NCI-H2081 treated with DMSO at 0.1 percent for 48 hours (cell line): ENCODE results near the gene KLHDC10.
"Not testable (repeated sequence)": the region's sequence is repeated elsewhere in the genome, so short reads cannot be mapped to it uniquely, and the experiment has no call there.

Source experiments
- DNase-seq: peaks from one replicate; lab custom pipeline; 2025; lab: John Stamatoyannopoulos, UW

KLHDC10 gene, protein sequence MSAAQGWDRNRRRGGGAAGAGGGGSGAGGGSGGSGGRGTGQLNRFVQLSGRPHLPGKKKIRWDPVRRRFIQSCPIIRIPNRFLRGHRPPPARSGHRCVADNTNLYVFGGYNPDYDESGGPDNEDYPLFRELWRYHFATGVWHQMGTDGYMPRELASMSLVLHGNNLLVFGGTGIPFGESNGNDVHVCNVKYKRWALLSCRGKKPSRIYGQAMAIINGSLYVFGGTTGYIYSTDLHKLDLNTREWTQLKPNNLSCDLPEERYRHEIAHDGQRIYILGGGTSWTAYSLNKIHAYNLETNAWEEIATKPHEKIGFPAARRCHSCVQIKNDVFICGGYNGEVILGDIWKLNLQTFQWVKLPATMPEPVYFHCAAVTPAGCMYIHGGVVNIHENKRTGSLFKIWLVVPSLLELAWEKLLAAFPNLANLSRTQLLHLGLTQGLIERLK

DNA sequence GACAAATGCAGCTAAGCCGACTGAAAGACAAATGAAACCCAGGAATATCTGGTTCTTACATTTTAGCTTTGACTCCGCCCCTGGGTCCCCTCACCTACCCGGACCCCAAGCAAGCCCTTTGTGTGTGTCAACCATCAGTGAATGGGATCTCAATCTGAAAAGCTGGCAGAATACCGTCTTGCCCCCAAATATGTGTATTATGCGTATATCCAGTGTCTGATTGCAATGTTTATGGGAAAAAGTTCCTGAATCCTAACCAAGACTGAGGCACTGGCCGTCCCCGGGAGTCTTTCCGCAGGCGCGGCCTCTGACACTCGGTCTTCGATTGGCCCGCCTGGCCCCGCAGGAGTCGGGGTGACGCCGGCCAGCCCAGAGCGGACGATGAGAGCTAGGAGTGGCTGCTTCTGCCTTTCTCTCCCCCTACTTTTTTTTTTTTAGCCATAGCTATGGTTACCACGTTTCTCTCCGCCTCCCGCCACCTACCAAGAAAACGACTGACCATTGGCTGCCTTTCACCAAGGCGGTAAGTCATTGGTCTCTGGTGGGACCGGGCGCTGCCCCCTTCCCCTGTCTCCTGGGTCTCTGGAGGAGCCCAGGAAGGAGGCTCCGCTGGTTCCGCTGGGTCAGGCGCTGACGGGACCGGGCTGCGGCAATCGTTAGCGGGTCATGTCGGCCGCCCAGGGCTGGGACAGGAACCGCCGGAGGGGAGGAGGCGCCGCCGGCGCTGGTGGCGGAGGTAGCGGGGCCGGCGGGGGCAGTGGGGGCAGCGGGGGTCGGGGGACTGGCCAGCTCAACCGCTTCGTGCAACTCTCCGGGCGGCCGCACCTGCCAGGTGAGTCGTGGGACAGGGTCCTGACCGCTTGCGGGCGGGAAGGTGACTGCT is at the start of gene KLHDC10:
TSS of gene KLHDC10 (plus strand) at position 557 of the 883 bp plus-strand sequence. CDS start at position 667, 110 bp downstream.
- peak; percentile 99 for DNase-seq

DNA sequence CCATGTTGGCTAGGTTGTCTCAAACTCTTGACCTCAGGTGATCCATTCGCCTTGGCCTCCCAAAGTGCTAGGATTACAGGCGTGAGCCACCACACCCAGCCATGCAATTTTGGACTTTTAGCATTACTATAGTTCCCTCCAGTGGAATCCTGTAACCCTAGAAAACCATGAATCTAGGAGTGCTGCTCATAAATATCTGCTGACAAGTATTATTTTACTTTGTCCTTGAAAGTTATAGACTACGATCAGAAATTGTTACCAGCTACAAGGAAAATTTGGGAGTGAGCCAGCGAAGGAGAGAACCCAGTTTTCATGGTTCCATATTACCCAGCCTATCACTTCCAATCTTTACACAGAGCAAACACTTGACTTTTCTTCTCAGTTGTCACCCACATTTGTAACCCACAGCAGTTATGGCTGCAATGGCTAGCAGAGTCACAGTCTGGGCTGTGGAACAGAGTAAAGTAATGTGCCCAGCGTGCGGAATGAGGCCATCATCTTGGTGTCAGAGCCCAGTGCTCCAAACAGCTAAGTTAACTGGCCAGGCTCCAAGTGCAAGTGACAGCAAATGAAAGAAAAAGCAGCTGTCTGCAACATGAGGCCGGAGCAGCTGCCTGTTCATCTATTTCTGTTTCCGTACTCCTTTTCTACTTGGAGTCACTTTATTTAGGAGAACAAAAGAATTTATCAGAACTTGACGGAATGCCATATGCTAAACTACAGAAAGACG is 49.1 kb upstream of the KLHDC10 start:
- DNase-seq, result no peak

DNA sequence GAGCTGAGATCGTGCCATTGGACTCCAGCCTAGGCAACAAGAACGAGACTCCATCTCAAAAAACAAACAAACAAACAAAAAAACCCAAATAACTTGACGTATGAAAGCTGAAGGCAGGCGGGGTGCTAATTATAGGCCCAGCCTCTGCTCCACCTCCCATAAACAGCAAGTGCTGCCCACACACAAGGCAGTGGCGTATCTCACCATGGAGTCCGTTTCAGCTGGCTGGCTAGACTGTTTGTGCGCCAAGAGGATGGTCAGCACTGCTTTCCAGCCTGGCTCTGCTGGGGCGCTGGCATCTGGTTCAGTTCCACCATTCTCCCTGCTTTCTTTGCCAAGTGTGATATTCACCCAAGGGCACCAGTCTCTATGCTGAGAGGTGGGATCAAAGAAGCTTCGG is 48.2 kb upstream of the KLHDC10 start:
- DNase-seq, result no peak

DNA sequence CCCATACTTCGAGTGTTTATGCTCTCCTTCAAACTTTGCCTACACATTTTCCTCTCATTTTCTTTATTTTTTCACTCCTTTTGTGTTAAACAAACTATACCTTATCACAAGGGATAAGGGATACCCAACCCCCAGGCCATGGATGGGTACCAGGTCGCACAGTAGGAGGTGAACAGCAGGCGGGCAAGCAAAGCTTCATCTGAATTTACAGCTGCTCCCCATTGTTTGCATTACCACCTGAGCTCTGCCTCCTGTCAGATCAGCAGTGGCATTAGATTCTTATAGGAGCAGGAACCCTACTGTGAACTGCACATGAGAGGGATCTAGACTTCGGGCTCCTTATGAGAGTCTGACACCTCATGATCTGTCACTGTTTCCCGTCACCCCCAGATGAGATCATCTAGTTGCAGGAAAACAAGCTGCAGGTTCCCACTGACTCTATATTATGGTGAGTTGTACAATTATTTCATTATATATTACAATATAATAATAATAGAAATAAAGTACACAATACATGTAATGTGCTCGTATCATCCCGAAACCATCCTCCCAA is 47.6 kb upstream of the KLHDC10 start:
- DNase-seq, result no peak

DNA sequence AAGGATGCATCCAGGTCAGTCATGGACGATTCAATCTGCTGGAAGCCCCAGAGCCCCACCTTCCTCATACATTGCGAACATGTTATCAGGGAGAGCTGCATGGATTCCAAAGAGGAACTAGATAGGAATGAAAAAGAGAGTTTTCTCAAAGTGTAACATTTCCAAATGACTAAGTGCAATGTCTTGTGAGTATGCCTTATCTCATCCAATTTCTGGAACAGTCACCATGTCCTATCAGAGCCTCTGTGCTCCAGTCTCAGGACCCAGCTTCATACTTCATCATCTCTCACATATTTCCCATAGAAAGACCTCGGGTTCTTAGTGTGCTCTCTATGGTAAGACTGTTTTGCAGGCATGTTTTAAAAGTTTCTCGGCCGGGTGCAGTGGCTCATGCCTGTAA is 45.9 kb upstream of the KLHDC10 start:
- DNase-seq, result no peak

DNA sequence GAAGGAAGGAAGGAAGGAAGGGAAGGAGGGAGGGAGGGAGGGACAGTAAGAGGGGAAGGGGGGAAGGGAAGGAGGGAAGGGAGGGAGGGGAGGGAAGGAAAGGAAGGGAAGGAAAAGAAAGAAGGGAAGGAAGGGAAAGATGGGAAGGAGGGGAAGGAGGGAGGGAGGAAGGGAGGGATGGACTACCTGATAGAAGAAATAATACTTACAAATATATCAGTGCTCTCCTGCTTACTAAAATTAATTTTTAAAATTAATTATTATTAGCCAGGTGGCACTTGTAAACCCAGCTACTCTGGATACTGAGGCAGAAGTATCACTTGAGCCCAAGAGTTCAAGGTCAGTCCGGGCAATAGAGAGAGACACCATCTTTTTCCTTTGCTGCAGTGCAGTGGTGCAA is 37.6 kb upstream of the KLHDC10 start:
- DNase-seq, result no peak

DNA sequence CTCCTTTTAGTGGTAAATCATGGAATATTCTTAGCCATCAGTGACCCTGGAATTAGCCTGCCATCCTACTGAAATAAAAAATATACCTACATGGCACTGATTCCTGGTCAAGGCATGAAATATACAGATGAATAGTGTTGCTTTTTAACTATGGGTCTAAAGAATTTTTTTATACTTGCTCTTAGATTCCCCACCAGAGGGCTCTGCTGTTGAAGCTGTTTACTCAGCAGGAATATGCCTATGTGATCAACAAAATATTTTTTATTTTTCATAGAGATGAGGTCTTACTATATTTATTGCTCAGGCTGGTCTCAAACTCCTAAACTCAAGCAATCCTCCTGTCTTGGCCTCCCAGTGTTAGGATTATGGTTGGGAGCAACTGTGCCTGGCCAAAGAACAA is 32.6 kb upstream of the KLHDC10 start:
- no peak for DNase-seq

DNA sequence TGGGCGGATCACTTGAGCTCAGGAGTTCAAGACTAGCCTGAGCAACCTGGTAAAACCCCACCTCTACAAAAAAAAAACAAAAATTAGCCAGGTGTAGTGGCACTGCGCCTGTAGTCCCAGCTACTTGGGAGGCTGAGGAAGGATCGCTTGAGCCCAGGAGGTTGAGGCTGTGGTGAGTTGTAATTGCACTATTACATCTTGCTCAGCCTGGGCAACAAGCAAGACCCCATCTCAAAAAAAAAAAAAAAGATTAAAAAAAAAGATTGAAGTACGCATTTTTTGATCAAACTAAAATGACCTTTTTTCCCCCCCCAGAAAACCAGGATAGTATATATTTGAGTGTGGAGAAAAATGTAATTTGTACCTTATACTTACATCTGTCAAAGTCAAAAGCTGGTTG is 29.8 kb upstream of the KLHDC10 start:
- no peak for DNase-seq

DNA sequence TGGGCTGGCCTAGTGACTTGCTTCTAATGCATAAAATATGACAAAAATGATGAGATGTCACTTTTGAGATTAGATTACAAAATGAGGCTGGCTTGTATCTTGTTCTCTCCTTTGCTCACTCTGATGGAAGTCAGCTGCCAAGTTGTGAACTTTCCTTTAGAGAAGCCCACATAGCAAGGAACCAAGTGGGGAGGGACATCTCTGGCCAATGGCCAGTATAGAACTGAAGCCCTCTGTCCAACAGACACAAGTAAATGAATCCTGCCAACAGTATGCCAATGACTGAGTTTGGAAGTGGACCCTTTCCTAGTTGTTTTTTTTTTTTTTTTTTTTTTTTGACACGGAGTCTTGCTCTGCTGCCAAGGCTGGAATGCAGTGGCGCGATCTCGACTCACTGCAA is 22.5 kb upstream of the KLHDC10 start:
- no peak for DNase-seq

DNA sequence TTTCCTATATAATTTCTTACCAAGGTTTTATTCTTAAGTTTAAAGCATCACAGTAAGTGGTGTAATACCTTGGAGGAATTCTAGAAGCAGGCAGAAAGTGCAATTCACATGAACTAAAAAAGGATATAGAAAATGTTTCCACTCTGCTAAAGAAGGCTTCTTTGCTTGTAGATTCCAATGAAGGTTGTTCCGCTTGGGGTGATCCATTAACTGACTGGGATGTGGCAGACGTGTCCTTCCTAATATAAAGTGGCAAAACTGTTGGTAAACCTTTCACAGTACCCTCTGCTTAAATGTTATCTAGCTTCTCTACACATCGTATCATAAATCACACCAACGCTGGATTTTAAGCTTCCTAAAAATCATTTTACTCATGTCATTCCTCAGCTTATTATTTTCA is 21.4 kb upstream of the KLHDC10 start:
- no peak for DNase-seq

DNA sequence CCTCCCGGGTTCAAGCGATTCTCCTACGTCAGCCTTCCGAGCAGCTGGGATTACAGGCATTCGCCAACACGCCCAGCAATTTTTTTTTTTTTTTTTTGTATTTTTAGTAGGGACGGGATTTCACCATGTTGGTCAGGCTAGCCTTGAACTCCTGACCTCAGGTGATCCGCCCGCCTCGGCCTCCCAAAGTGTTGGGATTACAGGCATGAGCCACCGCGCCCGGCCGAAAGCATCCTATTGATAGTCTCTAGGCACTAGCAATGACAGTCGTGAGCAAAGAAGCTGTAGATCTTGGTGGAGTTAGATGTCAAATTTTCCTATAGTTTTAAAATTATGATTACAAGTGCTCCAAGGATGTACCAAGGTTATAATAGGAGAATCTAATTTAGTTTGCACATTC is 18.1 kb upstream of the KLHDC10 start:
- DNase-seq, result not testable (repeated sequence)

DNA sequence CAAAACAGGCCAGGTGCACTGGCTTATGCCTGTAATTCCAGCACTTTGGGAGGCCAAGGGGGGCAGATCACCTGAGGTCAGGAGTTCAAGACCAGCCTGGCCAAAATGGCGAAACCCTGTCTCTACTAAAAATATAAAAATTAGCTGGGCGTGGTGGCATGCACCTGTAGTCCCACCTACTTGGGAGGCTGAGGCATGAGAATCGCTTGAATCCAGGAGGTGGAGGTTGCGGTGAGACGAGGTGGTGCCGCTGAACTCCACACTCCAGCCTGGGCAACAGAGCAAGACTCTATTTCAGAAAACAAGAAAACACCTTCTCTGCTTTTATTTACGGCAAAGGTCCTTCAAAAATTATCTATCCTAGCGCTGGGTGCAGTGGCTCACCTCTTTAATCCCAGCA is 15.1 kb upstream of the KLHDC10 start:
- not testable (repeated sequence) for DNase-seq

DNA sequence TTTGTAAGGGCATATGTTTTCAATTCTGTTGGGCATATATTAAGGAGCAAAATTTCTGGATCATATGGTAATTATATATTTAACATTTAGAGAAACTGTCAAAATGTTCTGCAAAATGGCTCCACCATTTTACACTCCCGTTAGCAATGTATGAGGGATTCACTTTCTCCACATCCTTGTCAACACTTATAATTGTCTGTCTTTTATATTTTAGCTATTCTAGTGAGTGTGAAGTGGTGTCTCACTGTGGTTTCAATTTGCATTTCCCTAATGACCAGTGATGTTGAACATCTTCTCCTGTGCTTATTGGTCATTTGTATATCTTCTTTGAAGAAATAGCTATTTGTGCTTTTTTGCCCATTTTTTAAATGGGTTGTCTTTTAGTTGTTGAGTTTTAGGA is 8.1 kb upstream of the KLHDC10 start:
- DNase-seq, result no peak

DNA sequence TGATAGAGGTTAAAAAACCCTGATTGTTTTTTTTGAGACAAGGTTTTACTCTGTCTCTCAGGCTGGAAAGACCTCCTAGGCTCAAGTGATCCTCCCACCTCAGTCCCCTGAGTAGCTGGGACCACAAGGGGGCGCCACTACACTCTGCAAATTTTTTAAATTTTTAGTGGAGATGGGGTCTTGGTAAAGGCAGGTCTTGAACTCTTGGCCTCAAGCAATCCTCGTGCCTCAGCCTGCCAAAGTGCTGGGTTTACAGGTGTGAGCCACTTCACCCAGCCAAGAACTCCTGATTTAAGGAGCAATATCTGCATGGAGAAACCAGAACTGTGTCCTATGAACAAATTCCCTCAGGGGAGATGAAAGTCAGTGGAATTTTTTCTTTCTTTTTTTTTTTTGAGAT is 7.3 kb upstream of the KLHDC10 start:
- DNase-seq, result no peak

DNA sequence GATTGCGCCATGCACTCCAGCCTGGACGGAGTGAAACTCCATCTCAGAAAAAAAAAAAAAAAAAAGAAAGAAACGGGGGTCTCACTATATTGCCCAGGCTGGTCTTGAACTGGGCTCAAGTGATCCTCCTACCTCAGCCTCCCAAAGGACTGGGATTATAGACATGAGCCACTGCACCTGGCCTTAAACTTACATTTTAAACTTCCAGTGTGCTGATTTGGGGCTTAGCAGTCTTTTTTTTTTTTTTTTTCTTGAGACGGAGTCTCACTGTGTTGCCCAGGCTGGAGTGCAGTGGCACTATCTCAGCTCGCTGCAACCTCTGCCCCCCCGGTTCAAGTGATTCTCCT is 5.8 kb upstream of the KLHDC10 start:
- not testable (repeated sequence) for DNase-seq

DNA sequence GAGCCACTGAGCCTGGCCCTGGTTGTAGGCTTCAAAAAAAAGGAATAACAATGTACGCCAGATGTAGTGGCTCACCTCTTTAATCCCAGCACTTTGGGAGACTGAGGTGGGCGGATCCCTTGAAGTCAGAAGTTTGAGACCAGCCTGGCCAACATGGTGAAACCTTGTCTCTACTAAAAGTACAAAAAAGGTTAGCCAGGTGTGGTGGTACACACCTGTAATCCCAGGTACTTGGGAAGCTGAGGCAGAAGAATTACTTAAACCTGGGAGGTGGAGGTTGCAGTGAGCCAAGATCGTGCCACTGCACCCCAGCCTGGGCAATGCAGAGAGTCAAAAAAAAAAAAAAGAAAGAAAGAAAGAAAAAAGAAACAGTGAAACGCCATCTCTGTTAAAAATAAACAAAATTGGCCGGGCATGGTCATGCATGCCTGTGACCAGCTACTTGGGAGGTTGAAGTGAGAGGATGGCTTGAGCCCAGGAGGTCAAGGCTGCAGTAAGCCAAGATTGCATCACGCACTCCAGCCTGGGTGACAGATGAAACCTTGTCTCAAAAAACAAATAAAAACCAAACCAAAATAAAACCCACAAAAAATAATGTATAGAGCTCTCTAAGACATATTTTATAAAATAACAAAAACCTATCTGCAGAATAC is 4.7 kb upstream of the KLHDC10 start:
- no peak for DNase-seq

DNA sequence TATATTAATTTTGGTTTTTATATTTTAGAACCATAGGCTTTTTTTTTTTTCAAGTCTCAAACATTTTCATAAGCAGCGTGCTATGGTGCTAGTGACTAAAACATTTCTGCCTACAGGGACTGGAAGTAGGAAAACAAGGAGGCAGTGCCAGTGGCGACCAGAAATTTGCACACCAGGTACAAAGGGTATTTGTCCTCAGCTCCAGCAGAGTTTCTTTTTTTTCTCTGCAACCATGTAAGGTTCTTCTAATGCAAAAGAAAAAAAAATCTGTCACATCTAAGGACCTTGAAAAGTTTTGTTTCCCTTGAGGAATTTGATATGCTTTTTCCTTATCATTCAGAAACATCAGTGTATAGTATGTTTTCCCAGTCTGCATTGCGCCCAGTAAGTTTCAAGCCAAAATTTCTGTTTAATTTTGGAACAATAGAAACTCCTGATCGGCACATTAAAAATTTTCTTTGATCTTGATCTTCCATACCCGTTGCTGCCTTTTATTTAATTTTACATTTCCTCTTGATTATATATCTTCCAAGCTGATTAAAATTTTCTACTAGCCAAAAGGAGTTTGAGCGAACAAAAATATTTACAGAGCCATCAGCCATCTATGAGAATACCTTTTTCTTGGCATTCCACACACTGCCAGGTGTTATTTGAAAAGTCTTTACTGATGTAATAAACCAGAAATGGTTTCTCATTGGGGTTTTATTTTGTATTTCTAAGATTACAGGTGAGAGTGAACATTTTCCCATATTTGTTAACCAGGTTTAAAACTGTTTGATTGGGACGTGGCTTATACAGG is 956 bp upstream of the KLHDC10 start:
- no peak for DNase-seq

DNA sequence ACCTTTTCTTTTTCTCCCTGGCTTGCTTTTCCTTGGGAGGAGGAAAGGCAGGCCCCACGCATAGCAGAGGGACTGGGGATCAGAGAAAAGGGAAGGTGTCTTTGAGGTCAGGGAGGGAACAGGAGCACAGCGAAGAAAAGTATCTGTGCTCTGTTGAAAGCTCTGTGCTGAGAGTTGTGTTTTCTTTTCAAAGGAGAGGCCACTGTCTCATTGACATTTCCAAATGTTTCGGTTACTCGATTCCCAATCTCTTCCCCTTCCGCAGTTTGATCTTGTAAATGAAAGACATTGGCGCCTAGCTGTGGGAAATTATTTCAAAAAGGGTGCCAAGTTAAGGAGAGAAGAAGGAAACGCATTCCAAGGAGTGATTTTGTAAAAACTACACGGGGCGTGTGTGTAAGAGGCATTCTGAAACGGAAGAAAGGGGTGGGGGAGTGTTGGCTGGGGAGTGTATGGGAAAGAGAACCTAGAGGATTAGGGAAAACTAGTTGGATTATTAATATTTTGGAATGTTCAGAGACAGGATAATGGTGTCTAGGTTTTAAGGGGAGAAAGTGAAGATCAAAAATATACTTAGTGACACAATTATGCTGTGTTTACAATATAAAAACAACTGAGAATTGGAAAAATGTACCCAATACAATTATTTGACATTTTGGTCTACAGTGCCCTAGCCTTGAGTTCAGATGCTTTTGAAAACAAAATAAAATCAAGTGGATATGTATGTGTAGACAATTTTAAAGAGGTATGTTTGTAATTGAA is 708 bp downstream of the KLHDC10 start:
- no peak for DNase-seq

DNA sequence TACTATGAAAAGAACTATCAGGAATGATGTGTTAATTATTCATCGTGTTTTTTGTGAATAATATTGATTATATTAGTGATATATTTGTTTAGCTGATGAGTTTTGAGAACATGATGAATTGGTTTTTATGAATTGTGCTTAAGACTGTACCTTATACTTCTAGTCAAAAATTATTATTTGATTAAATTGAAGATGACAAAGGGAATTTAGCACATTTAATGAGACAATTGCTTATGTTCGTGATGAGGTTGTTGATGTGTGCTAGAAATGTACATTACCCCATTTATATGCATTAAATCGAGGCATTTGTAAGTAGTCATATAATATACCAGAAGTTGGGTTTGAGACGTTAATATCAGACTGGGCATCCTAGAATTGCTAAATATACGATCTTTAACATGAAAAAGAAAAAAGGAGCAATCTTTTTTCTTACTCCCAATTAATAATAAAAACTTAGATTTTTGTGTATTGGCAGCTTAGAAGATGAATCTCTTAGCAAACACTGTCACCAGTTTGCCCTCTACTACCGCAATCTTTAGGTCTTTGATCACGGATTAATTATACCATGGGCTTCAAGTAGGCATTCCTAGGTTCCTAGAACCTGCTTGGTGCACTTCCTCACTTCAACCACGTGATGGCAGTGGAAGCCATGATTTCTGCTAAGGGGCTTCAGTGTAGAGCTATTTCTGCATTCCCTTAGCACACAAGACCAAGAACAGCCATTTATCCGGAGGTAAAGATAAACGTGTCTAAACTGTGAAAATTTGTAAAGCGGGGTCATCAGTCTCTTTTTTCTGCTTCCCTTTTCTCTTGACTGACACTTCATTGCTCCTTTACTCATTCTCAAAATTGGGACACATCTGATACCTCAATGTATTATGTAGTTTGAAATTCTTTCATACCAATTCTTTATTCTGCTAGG is 1.6 kb downstream of the KLHDC10 start:
- DNase-seq, result peak; percentile 57
